ENCODE results near the gene TANC1. TPM values are rescaled to one million over a fixed set of nuclear protein-coding genes. Genes with fewer than 3 reads are reported as not detected.

Gene TANC1
- total RNA-seq, 4 donors from 2014 or later = 20.6 to 64.8 (median 31.5) TPM

DNA sequence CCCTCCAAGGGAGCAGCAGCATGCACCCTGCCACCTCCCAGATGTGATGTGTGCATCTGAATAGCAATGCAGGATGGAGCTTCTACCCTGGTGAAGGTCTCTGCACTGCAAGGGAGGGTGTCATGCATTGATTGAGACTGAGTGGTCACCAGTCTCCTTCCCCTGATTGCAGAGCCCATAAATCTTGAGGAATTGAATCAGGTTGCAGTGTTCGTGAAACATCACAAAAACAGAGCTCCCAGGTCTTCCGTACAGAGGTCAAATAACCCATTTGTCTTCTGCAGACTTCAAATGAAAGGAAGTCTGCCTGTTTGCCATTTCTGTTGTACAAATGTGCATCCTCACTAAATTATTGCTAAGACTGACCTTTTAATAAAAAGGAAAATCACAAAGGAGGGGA lies 181.3 kb downstream of the TANC1 start:
- TF ChIP-seq, protein P1, sequence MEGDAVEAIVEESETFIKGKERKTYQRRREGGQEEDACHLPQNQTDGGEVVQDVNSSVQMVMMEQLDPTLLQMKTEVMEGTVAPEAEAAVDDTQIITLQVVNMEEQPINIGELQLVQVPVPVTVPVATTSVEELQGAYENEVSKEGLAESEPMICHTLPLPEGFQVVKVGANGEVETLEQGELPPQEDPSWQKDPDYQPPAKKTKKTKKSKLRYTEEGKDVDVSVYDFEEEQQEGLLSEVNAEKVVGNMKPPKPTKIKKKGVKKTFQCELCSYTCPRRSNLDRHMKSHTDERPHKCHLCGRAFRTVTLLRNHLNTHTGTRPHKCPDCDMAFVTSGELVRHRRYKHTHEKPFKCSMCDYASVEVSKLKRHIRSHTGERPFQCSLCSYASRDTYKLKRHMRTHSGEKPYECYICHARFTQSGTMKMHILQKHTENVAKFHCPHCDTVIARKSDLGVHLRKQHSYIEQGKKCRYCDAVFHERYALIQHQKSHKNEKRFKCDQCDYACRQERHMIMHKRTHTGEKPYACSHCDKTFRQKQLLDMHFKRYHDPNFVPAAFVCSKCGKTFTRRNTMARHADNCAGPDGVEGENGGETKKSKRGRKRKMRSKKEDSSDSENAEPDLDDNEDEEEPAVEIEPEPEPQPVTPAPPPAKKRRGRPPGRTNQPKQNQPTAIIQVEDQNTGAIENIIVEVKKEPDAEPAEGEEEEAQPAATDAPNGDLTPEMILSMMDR (IDR thresholded peaks at IDR 0.05; ENCODE audit: low read depth) = no peak

DNA sequence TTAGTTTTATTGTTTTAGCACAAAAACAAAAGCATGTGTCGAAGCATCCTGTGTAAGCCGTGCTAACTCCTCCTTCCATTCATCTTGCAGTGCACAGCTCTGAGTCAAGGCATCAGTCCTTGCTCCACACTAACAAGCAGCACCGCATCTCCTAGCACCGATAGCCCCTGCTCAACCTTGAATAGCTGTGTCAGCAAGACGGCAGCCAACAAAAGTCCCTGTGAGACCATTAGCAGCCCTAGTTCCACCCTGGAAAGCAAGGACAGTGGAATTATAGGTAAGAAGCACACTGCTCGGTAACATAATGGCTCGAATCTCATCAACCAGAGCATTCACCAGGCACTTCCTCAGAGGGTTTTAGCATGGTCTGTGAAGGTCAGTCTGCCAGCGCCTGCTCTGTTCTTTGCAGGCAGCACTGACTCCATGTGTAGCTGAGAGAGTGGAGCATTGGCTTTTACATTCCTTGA lies 181.9 kb downstream of the TANC1 start:
- TF ChIP-seq, protein P1 (IDR thresholded peaks at IDR 0.05; ENCODE audit: low read depth) = no peak

DNA sequence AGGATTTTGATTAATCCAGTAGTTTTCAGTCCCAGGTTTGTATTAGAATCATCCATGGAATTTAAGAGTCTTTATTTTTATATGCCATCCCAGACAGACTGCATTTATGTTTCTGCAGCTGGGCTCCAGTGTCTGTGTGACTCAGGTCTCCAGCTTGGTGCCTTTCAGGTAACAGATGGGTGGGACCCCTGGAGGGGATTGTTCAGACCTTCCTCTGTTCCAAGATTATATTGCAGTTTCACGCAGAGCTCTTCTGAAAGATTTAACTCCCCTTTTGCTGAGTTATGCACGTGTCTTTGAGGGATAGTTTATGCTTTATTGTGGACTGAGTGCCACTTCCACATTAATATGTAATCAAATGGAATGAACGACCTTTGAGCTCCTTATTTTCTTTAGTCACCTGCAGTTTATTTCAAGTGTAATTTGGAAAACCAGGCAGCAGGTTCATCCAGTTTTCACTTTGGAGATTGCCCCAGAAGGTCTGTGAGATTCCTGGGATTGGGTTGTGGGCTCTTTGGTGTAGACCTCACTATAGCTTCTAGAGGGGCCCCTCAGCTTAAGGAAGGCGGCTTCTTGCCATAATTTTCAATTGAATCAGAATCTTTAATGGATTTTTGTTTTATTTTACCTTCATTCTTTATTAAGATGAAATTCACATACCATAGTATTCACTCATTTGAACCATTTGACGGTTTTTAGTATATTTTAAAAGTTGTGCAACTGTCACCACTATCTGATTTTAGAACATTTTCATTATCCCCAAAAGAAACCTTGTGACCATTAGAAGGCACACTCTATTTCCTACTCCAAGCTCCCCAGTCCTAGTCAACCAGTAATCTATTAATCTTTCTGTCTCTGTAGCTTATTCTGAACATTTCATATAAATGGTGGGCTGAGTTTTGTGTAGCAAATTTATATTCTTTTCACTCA lies 183.0 kb downstream of the TANC1 start:
- TF ChIP-seq, protein P1 (IDR thresholded peaks at IDR 0.05; ENCODE audit: low read depth) = no peak

DNA sequence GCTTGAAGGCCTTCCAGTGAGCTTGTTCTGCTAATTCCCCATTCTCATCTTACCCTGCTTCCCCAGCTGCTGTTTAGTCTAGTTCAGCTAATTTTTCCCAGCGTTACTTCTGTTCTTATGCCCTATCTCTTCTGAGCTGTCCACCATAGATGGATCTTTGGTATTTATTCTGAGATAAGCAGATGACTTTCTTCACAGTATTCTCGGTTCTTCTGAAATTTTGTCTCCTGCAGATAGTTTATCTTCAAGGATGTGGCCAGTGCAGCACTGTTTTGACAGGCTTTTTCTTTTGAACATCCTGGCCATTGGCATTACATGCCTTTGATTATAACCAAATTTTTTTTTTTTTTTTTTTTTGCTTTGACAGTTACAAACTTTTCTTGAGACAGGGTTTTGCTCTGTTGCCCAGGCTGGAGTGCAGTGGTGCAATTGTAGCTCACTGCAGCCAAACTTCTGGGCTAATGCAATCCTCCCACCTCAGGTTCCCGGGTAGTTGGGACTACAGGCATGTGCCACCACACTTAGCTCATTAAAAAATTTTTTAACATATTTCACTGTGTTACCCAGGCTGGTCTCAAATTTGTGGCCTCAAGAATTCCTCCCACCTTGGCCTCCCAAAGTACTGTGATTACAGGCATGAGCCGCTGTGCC lies 183.8 kb downstream of the TANC1 start:
- TF ChIP-seq, protein P1 (IDR thresholded peaks at IDR 0.05; ENCODE audit: low read depth) = no peak

DNA sequence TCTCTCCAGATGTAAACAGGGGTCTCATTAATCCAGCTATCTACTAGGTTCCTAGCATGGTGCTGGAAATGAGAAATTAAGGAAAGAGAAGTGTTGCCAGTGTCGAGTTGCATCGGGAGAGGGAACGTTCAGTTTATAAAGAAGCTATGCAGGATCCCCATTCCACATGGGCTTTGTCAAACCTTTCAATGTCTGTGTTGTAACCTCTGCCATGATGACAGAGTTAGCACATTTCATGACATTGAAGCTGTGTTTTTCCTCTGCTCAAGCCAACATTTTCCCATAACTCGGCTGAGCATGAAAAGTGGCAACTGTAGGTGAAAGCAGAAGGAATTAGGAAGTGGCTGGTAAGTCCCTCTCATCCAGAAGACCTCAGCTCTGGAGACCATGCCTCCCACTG lies 184.6 kb downstream of the TANC1 start:
- TF ChIP-seq, protein P1 (IDR thresholded peaks at IDR 0.05; ENCODE audit: low read depth) = no peak

DNA sequence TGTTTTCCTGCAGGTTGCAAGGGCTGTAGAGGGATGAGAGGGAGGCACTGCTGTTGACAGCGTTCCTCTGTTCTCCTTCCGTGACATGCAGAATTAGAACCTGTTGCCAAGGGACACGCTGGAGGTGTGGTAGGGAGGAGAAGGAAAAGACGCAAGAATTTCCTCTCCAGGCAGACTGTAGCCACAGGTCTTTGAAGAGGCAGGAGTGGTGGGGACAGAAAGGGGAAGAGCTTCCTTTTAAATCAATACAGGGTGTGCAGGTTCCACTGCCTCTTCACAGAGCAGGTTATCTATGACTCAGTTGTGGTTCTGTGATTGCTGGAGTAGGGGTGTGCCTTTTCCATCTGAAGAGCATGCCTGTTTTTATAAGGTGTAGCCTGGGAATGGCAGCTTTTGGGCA lies 185.0 kb downstream of the TANC1 start:
- TF ChIP-seq, protein P1 (IDR thresholded peaks at IDR 0.05; ENCODE audit: low read depth) = no peak

DNA sequence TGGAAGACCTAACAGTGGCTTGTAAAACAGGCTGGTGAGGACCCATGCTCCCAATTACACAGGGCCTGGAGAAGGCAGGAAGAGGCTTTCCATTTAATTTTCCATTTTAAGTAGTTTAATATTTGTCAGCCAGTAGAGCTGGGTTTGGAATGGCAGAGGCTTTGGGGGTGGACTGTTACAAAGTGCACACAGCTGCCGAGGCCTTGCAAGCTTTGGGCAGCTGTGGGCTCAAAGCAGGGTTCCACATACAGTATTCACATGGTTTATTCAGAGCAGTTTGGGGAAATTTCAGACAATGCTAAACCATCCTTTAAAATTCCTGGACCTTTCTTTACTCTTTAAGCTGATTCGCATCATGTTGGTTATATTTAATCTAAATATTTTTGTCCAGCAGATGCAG lies 185.5 kb downstream of the TANC1 start:
- TF ChIP-seq, protein P1 (IDR thresholded peaks at IDR 0.05; ENCODE audit: low read depth) = no peak

Measured in subcutaneous adipose tissue (tissue), 4 donors.